Osteoblast (primary cell): ENCODE measurements around the gene GCDH. TPM values are rescaled to one million over a fixed set of nuclear protein-coding genes. Genes with fewer than 3 reads are reported as not detected.

Experiments
- DNase-seq: peaks from one replicate; pipeline ENCODE4 v3.0.0; 2011; ENCODE audit warnings: low spot score, mixed read lengths; ENCODE audit not compliant: insufficient read length; ENCODE audit errors: missing footprints
- H2AFZ ChIP-seq: 2 replicates; pipeline ENCODE4 v1.6.0; 2011; ENCODE audit warnings: mild to moderate bottlenecking, low read length
- H3K27ac ChIP-seq: 2 replicates; pipeline ENCODE4 v1.5.1; 2011; ENCODE audit warnings: mild to moderate bottlenecking, low read depth, low read length, moderate library complexity
- H3K27me3 ChIP-seq: 2 replicates; pipeline ENCODE4 v1.6.0; 2012; ENCODE audit warnings: mild to moderate bottlenecking, control low read depth, inconsistent platforms, low read length, moderate library complexity; ENCODE audit not compliant: insufficient read depth
- H3K36me3 ChIP-seq: 2 replicates; pipeline ENCODE4 v1.5.1; 2011; ENCODE audit warnings: mild to moderate bottlenecking, low read length, control low read depth, moderate library complexity; ENCODE audit not compliant: insufficient read depth
- H3K4me1 ChIP-seq: 2 replicates; pipeline ENCODE4 v1.5.1; 2011; ENCODE audit warnings: mild to moderate bottlenecking, low read length, control low read depth, moderate library complexity; ENCODE audit not compliant: insufficient read depth
- H3K4me2 ChIP-seq: 2 replicates; pipeline ENCODE4 v1.6.0; 2011; ENCODE audit warnings: mild to moderate bottlenecking, low read length; ENCODE audit not compliant: insufficient read depth
- H3K4me3 ChIP-seq: fragments of 200-600 bp; sonication (generic); 3 replicates; pipeline ENCODE4 v1.5.1; 2012; ENCODE audit warnings: mild to moderate bottlenecking, low read length, inconsistent platforms; ENCODE audit not compliant: insufficient read depth
- H3K79me2 ChIP-seq: 2 replicates; pipeline ENCODE4 v1.6.0; 2012; ENCODE audit warnings: mild to moderate bottlenecking, low read length, control low read depth, inconsistent platforms; ENCODE audit not compliant: insufficient read depth
- H3K9me3 ChIP-seq: 2 replicates; pipeline ENCODE4 v1.5.1; 2011; ENCODE audit warnings: low read depth, low read length, control low read depth
- H4K20me1 ChIP-seq: 2 replicates; pipeline ENCODE4 v1.6.0; 2012; ENCODE audit warnings: mild to moderate bottlenecking, low read length, control low read depth; ENCODE audit not compliant: insufficient read depth
- CTCF ChIP-seq: IDR thresholded peaks from 2 replicates; pipeline ENCODE4 v1.5.1; 2011; ENCODE audit warnings: mild to moderate bottlenecking, low read depth, low read length, moderate library complexity; ENCODE audit errors: extremely low read depth
- total RNA-seq: library from RNA; depleted of rRNA; stranded (reverse); fragments of >200 nt; gene quantifications from 2 replicates; pipeline ENCODE4 v1.2.3, GENCODE V29; 2012

GCDH gene
- total RNA-seq, 1 donor, result 31.1 TPM

- Histone ChIP-seq H3K4me2 (no peak overlapping the region), H3K4me1 (peaks cover 3% of the 10 kb centered on the region), H3K27me3 (no peaks in the 10 kb centered on the region), H2AFZ (no peak overlapping the region), H3K36me3 (peaks cover 34% of the 10 kb centered on the region), H3K27ac (no peak overlapping the region), H3K4me3 (no peak overlapping the region), H3K79me2 (no peaks in the 10 kb centered on the region), H3K9me3 (no peaks in the 10 kb centered on the region), H4K20me1 (no peaks in the 10 kb centered on the region)
- no peak for TF ChIP-seq CTCF
- peak; percentile 15 for DNase-seq
These were observed 30.1 kb downstream of the GCDH start for GRCh38 chr19:12921047-12921446.

- DNase-seq, result peak; percentile 3
- Histone ChIP-seq H3K4me1 (peaks cover 3% of the 10 kb centered on the region), H3K36me3 (peaks cover 42% of the 10 kb centered on the region), H4K20me1 (no peaks in the 10 kb centered on the region), H3K27ac (no peak overlapping the region), H3K79me2 (no peaks in the 10 kb centered on the region), H3K9me3 (no peaks in the 10 kb centered on the region), H3K4me2 (no peak overlapping the region), H3K4me3 (no peak overlapping the region), H2AFZ (no peak overlapping the region), H3K27me3 (no peaks in the 10 kb centered on the region)
- TF ChIP-seq CTCF, result no peak
These were observed 32.0 kb downstream of the GCDH start for GRCh38 chr19:12922959-12923358.

- Histone ChIP-seq H4K20me1 (no peaks in the 10 kb centered on the region), H3K4me2 (no peak overlapping the region), H3K9me3 (no peaks in the 10 kb centered on the region), H3K79me2 (peaks cover under 1% of the 10 kb centered on the region), H3K4me3 (no peak overlapping the region), H3K36me3 (peaks cover 58% of the 10 kb centered on the region), H3K4me1 (no peaks in the 10 kb centered on the region), H3K27me3 (no peaks in the 10 kb centered on the region), H3K27ac (no peak overlapping the region), H2AFZ (no peak overlapping the region)
- DNase-seq, result peak; percentile 62
- TF ChIP-seq CTCF, result no peak
These were observed 33.8 kb downstream of the GCDH start for GRCh38 chr19:12924621-12925310.

- Histone ChIP-seq H3K4me1 (peaks cover 8% of the 10 kb centered on the region), H4K20me1 (peaks cover 14% of the 10 kb centered on the region), H3K27me3 (no peaks in the 10 kb centered on the region), H3K79me2 (peaks cover 40% of the 10 kb centered on the region), H3K36me3 (peaks cover 34% of the 10 kb centered on the region), H3K27ac (no peak overlapping the region), H3K4me3 (no peak overlapping the region), H3K4me2 (no peak overlapping the region), H2AFZ (no peak overlapping the region), H3K9me3 (no peaks in the 10 kb centered on the region)
- TF ChIP-seq CTCF, result no peak
- DNase-seq, result no peak
These were observed 39.2 kb downstream of the GCDH start for GRCh38 chr19:12930002-12930645.
